ENCODE data around the gene MREG. TPM values are rescaled to one million over a fixed set of nuclear protein-coding genes. Genes with fewer than 3 reads are reported as not detected.
A peak's percentile ranks its signal among the peaks of the same experiment; 100 is the strongest.

MREG gene
- total RNA-seq, 1 donor from 2014 or later, result 4.0 TPM

GRCh38 chr2:216033403-216033802 is 20.1 kb upstream of the MREG start:
- Mint-ChIP-seq H3K9me3 (ENCODE audit: unreplicated experiment) (no peaks in the 10 kb centered on the region), H3K4me3 (ENCODE audit: unreplicated experiment) (no peak overlapping the region), H3K27ac (ENCODE audit: unreplicated experiment) (no peak overlapping the region), H3K27me3 (ENCODE audit: unreplicated experiment) (no peaks in the 10 kb centered on the region), H3K36me3 (ENCODE audit: unreplicated experiment) (no peaks in the 10 kb centered on the region), H3K4me1 (ENCODE audit: unreplicated experiment) (peaks cover 25% of the 10 kb centered on the region)
- no peak for TF ChIP-seq CTCF (IDR thresholded peaks at IDR 0.05)
- peak; percentile 36 for DNase-seq (ENCODE audit: extremely low spot score, unreplicated experiment)

- H3K4me1 Mint-ChIP-seq (ENCODE audit: unreplicated experiment), result peaks cover 25% of the 10 kb centered on the region
- peak overlapping the region; percentile 79 for H3K27ac Mint-ChIP-seq (ENCODE audit: unreplicated experiment)
- no peak overlapping the region for H3K4me3 Mint-ChIP-seq (ENCODE audit: unreplicated experiment)
- no peaks in the 10 kb centered on the region for H3K9me3 Mint-ChIP-seq (ENCODE audit: unreplicated experiment)
- no peaks in the 10 kb centered on the region for H3K27me3 Mint-ChIP-seq (ENCODE audit: unreplicated experiment)
- no peaks in the 10 kb centered on the region for H3K36me3 Mint-ChIP-seq (ENCODE audit: unreplicated experiment)
- peak; percentile 51 for DNase-seq (ENCODE audit: extremely low spot score, unreplicated experiment)
- TF ChIP-seq CTCF (IDR thresholded peaks at IDR 0.05), result no peak
Measured at GRCh38 chr2:216031960-216032689, 18.8 kb upstream of the MREG start.

GRCh38 chr2:216030216-216030615 is 16.9 kb upstream of the MREG start:
- Mint-ChIP-seq H3K4me3 (ENCODE audit: unreplicated experiment) (no peak overlapping the region), H3K9me3 (ENCODE audit: unreplicated experiment) (no peaks in the 10 kb centered on the region), H3K4me1 (ENCODE audit: unreplicated experiment) (peaks cover 25% of the 10 kb centered on the region), H3K36me3 (ENCODE audit: unreplicated experiment) (no peaks in the 10 kb centered on the region), H3K27ac (ENCODE audit: unreplicated experiment) (no peak overlapping the region), H3K27me3 (ENCODE audit: unreplicated experiment) (no peaks in the 10 kb centered on the region)
- no peak for TF ChIP-seq CTCF (IDR thresholded peaks at IDR 0.05)
- no peak for DNase-seq (ENCODE audit: extremely low spot score, unreplicated experiment)

GRCh38 chr2:216029416-216030129 is 16.2 kb upstream of the MREG start:
- peaks cover 25% of the 10 kb centered on the region for H3K4me1 Mint-ChIP-seq (ENCODE audit: unreplicated experiment)
- no peak for DNase-seq (ENCODE audit: extremely low spot score, unreplicated experiment)
- no peaks in the 10 kb centered on the region for H3K27me3 Mint-ChIP-seq (ENCODE audit: unreplicated experiment)
- H3K27ac Mint-ChIP-seq (ENCODE audit: unreplicated experiment), result no peak overlapping the region
- no peak for TF ChIP-seq CTCF (IDR thresholded peaks at IDR 0.05)
- no peak overlapping the region for H3K4me3 Mint-ChIP-seq (ENCODE audit: unreplicated experiment)
- no peaks in the 10 kb centered on the region for H3K36me3 Mint-ChIP-seq (ENCODE audit: unreplicated experiment)
- no peaks in the 10 kb centered on the region for H3K9me3 Mint-ChIP-seq (ENCODE audit: unreplicated experiment)

- H3K27me3 Mint-ChIP-seq (ENCODE audit: unreplicated experiment), result no peaks in the 10 kb centered on the region
- DNase-seq (ENCODE audit: extremely low spot score, unreplicated experiment), result no peak
- peaks cover 3% of the 10 kb centered on the region for H3K4me1 Mint-ChIP-seq (ENCODE audit: unreplicated experiment)
- TF ChIP-seq CTCF (IDR thresholded peaks at IDR 0.05), result no peak
- H3K36me3 Mint-ChIP-seq (ENCODE audit: unreplicated experiment), result no peaks in the 10 kb centered on the region
- H3K4me3 Mint-ChIP-seq (ENCODE audit: unreplicated experiment), result no peak overlapping the region
- H3K27ac Mint-ChIP-seq (ENCODE audit: unreplicated experiment), result no peak overlapping the region
- no peaks in the 10 kb centered on the region for H3K9me3 Mint-ChIP-seq (ENCODE audit: unreplicated experiment)
Measured at GRCh38 chr2:216024779-216025336, 11.5 kb upstream of the MREG start.
